Neuronal stem cell (in vitro differentiated cells): Measurements from ENCODE around the gene OGT.
"Not testable (repeated sequence)": the region's sequence is repeated elsewhere in the genome, so short reads cannot be mapped to it uniquely, and the experiment has no call there.

ENCODE experiments used
- DNase-seq: peaks from one replicate; pipeline ENCODE4 v3.0.0-alpha.2; 2013; ENCODE audit warnings: low spot score
- H2AFZ ChIP-seq: one replicate; pipeline ENCODE4 v1.6.1; 2013; ENCODE audit warnings: mild to moderate bottlenecking, low read length, inconsistent platforms
- H2AK5ac ChIP-seq: 2 replicates; pipeline ENCODE4 v1.6.1; 2013; ENCODE audit warnings: low read depth, mild to moderate bottlenecking, inconsistent platforms, low read length, moderate library complexity, mixed read lengths
- H2BK120ac ChIP-seq: 2 replicates; pipeline ENCODE4 v1.6.1; 2013; ENCODE audit warnings: low read depth, mild to moderate bottlenecking, inconsistent platforms, low read length, moderate library complexity, mixed read lengths
- H2BK12ac ChIP-seq: one replicate; pipeline ENCODE4 v1.6.1; 2013; ENCODE audit warnings: low read length, inconsistent platforms
- H2BK15ac ChIP-seq: 2 replicates; pipeline ENCODE4 v1.6.1; 2013; ENCODE audit warnings: mild to moderate bottlenecking, low read length, inconsistent platforms, mixed read lengths
- H2BK5ac ChIP-seq: one replicate; pipeline ENCODE4 v1.6.1; 2013; ENCODE audit warnings: inconsistent platforms, mild to moderate bottlenecking, low read length, moderate library complexity
- H3K14ac ChIP-seq: one replicate; pipeline ENCODE4 v1.6.1; 2013; ENCODE audit warnings: low read length, inconsistent platforms
- H3K18ac ChIP-seq: 2 replicates; pipeline ENCODE4 v1.6.1; 2013; ENCODE audit warnings: low read length, inconsistent platforms
- H3K23ac ChIP-seq: 2 replicates; pipeline ENCODE4 v1.6.1; 2013; ENCODE audit warnings: low read depth, mild to moderate bottlenecking, mixed read lengths, low read length, inconsistent platforms; ENCODE audit not compliant: poor library complexity
- H3K27ac ChIP-seq: replicated peaks from 3 replicates; pipeline ENCODE4 v1.5.1; 2013; ENCODE audit warnings: low read length, inconsistent platforms
- H3K27me3 ChIP-seq, 3 experiments: 2 replicates each; pipeline ENCODE4 v1.6.1; 2013; ENCODE audit warnings: low read length in 3 of 3, mild to moderate bottlenecking in 2 of 3, inconsistent platforms in 1 of 3, low read depth in 1 of 3, mixed read lengths in 1 of 3, moderate library complexity in 1 of 3; ENCODE audit not compliant: control insufficient read depth in 3 of 3, insufficient read depth in 3 of 3
- H3K36me3 ChIP-seq, 2 donors: replicated peaks in 1 of 2; 2 replicates each; pipeline ENCODE4 v1.6.1; 2013; ENCODE audit warnings: low read length in 2 of 2; ENCODE audit not compliant: control insufficient read depth in 2 of 2, insufficient read depth in 2 of 2
- H3K4ac ChIP-seq: 2 replicates; pipeline ENCODE4 v1.6.1; 2013; ENCODE audit warnings: inconsistent platforms, mild to moderate bottlenecking, low read length, moderate library complexity
- H3K4me1 ChIP-seq, 2 donors: 1 replicate in 1 of 2; 2 replicates in 1 of 2; pipeline ENCODE4 v1.6.1; 2013; ENCODE audit warnings: low read length in 2 of 2, low read depth in 1 of 2; ENCODE audit not compliant: control insufficient read depth in 2 of 2, insufficient read depth in 1 of 2
- H3K4me2 ChIP-seq: one replicate; pipeline ENCODE4 v1.6.1; 2013; ENCODE audit warnings: mild to moderate bottlenecking, low read length, inconsistent platforms; ENCODE audit not compliant: insufficient read depth, poor library complexity, severe bottlenecking
- H3K4me3 ChIP-seq, 2 donors: 2 replicates each; pipeline ENCODE4 v1.5.1; 2013; ENCODE audit warnings: low read length in 2 of 2, mild to moderate bottlenecking in 2 of 2, inconsistent platforms in 1 of 2, moderate library complexity in 1 of 2
- H3K79me1 ChIP-seq: one replicate; pipeline ENCODE4 v1.6.1; 2013; ENCODE audit warnings: low read depth, mild to moderate bottlenecking, inconsistent platforms, low read length, moderate library complexity
- H3K9ac ChIP-seq: one replicate; pipeline ENCODE4 v1.6.1; 2013; ENCODE audit warnings: mild to moderate bottlenecking, low read depth, low read length, inconsistent platforms; ENCODE audit not compliant: poor library complexity
- H3K9me3 ChIP-seq, 2 donors: replicated peaks in 1 of 2; 2 replicates each; pipeline versions ENCODE3 to v1.6.1; 2013; ENCODE audit warnings: low read length in 2 of 2, mild to moderate bottlenecking in 2 of 2, inconsistent platforms in 1 of 2, low read depth in 1 of 2, mixed read lengths in 1 of 2, moderate library complexity in 1 of 2; ENCODE audit not compliant: control insufficient read depth in 2 of 2, insufficient read depth in 1 of 2
- H4K8ac ChIP-seq: one replicate; pipeline ENCODE4 v1.6.1; 2013; ENCODE audit warnings: low read depth, mild to moderate bottlenecking, inconsistent platforms, low read length, moderate library complexity
- H4K91ac ChIP-seq: one replicate; pipeline ENCODE4 v1.6.1; 2013; ENCODE audit warnings: low read length, low read depth, mild to moderate bottlenecking, inconsistent platforms; ENCODE audit not compliant: poor library complexity
- WGBS, 2 donors: extraction: QIAGEN DNeasy Blood & Tissue Kit; methylation state at CpG; one replicate each; pipeline ENCODE4 v1.1.7; 2013; ENCODE audit warnings: missing lambda C conversion rate in 2 of 2, mixed read lengths in 1 of 2; ENCODE audit not compliant: insufficient read length in 2 of 2, insufficient replicate concordance in 1 of 2; ENCODE audit errors: extremely low coverage in 2 of 2; 5-methylcytosine and 5-hydroxymethylcytosine counted together

Gene OGT

GRCh38 chrX:71593210-71593609, 60.3 kb downstream of the OGT start:
- whole genome bisulfite sequencing, 2 donors, result no CpG with 5 or more reads among the region's 8 CpGs
- not testable (repeated sequence) for H3K23ac ChIP-seq, H2BK120ac ChIP-seq, H3K4ac ChIP-seq, H3K18ac ChIP-seq, H4K8ac ChIP-seq, H3K27me3 ChIP-seq, H3K4me3 ChIP-seq, H3K27ac ChIP-seq, H3K36me3 ChIP-seq, H2BK15ac ChIP-seq, H4K91ac ChIP-seq, H2AK5ac ChIP-seq, H3K9ac ChIP-seq, H3K14ac ChIP-seq, DNase-seq, H3K4me1 ChIP-seq, H2BK5ac ChIP-seq, H3K9me3 ChIP-seq, H2AFZ ChIP-seq, H3K4me2 ChIP-seq, H3K79me1 ChIP-seq, H2BK12ac ChIP-seq

GRCh38 chrX:71599965-71600364, 67.1 kb downstream of the OGT start:
- no peak overlapping the region for H2BK12ac ChIP-seq
- no peak overlapping the region for H3K4me2 ChIP-seq
- H2BK5ac ChIP-seq, result no peak overlapping the region
- H2AFZ ChIP-seq, result no peak overlapping the region
- no peaks in the 10 kb centered on the region for H3K4me1 ChIP-seq
- H3K27ac ChIP-seq, result no peak overlapping the region
- H3K9ac ChIP-seq, result no peak overlapping the region
- no peak overlapping the region for H4K91ac ChIP-seq
- H2AK5ac ChIP-seq, result no peak overlapping the region
- H3K14ac ChIP-seq, result no peak overlapping the region
- no CpG with 5 or more reads among the region's 2 CpGs for WGBS, 2 donors
- H3K27me3 ChIP-seq, result no peaks in the 10 kb centered on the region
- H3K79me1 ChIP-seq, result no peaks in the 10 kb centered on the region
- no peak overlapping the region for H3K4me3 ChIP-seq
- H2BK15ac ChIP-seq, result no peak overlapping the region
- no peak overlapping the region for H3K23ac ChIP-seq
- H4K8ac ChIP-seq, result no peak overlapping the region
- peaks cover 0 to 8% of the 10 kb centered on the region in 2 donors for H3K9me3 ChIP-seq
- H3K36me3 ChIP-seq, result peaks cover 8 to 21% of the 10 kb centered on the region in 2 donors
- no peak overlapping the region for H3K18ac ChIP-seq
- H3K4ac ChIP-seq, result no peak overlapping the region
- no peak overlapping the region for H2BK120ac ChIP-seq
- no peak for DNase-seq

DNA sequence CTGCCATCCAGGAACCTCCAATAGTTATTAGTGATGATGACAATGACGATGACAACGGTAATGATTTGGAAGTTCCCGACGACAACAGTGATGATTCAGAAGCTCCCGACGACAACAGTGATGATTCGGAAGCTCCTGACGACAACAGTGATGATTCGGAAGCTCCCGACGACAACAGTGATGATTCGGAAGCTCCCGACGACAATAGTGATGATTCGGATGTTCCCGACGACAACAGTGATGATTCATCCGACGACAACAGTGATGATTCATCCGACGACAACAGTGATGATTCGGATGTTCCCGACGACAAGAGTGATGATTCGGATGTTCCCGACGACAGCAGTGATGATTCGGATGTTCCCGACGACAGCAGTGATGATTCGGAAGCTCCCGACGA, 70.7 kb downstream of the OGT start:
- Histone ChIP-seq H3K27ac (no peak overlapping the region), H3K4ac (no peak overlapping the region), H2BK5ac (no peak overlapping the region), H3K23ac (no peak overlapping the region), H3K4me3 (no peak overlapping the region), H3K36me3 (peaks cover 15 to 30% of the 10 kb centered on the region in 2 donors), H4K8ac (no peak overlapping the region), H2AFZ (no peak overlapping the region), H3K18ac (no peak overlapping the region), H3K79me1 (no peaks in the 10 kb centered on the region), H3K14ac (no peak overlapping the region), H2AK5ac (no peak overlapping the region), H3K4me1 (no peaks in the 10 kb centered on the region), H3K27me3 (no peaks in the 10 kb centered on the region), H2BK120ac (no peak overlapping the region), H2BK15ac (no peak overlapping the region), H3K4me2 (no peak overlapping the region), H2BK12ac (no peak overlapping the region), H3K9me3 (peaks cover 0 to 8% of the 10 kb centered on the region in 2 donors), H4K91ac (no peak overlapping the region), H3K9ac (no peak overlapping the region)
- WGBS, 2 donors, result no CpG with 5 or more reads among the region's 33 CpGs
- no peak for DNase-seq

DNA sequence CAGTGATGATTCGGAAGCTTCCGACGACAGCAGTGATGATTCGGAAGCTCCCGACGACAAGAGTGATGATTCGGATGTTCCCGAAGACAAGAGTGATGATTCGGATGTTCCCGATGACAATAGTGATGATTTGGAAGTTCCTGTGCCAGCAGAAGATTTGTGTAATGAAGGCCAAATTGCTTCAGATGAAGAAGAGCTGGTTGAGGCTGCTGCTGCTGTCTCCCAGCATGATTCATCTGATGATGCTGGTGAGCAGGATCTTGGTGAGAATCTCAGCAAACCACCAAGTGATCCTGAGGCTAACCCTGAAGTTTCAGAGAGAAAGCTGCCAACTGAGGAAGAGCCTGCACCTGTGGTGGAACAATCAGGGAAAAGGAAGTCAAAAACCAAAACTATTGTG, 71.2 kb downstream of the OGT start:
- no peak overlapping the region for H2BK120ac ChIP-seq
- H3K4ac ChIP-seq, result no peak overlapping the region
- H3K14ac ChIP-seq, result no peak overlapping the region
- H3K79me1 ChIP-seq, result no peaks in the 10 kb centered on the region
- no CpG with 5 or more reads among the region's 10 CpGs for WGBS, 2 donors
- no peak overlapping the region for H3K18ac ChIP-seq
- DNase-seq, result no peak
- H3K9me3 ChIP-seq, result peaks cover 0 to 8% of the 10 kb centered on the region in 2 donors
- no peak overlapping the region for H3K23ac ChIP-seq
- no peak overlapping the region for H2BK15ac ChIP-seq
- peaks cover 16 to 35% of the 10 kb centered on the region in 2 donors for H3K36me3 ChIP-seq
- H4K8ac ChIP-seq, result no peak overlapping the region
- no peak overlapping the region for H4K91ac ChIP-seq
- H3K27ac ChIP-seq, result no peak overlapping the region
- H3K4me1 ChIP-seq, result no peaks in the 10 kb centered on the region
- no peak overlapping the region for H3K4me3 ChIP-seq
- H2BK5ac ChIP-seq, result no peak overlapping the region
- H2AFZ ChIP-seq, result no peak overlapping the region
- no peak overlapping the region for H3K9ac ChIP-seq
- no peaks in the 10 kb centered on the region for H3K27me3 ChIP-seq
- H3K4me2 ChIP-seq, result no peak overlapping the region
- H2BK12ac ChIP-seq, result no peak overlapping the region
- no peak overlapping the region for H2AK5ac ChIP-seq
